Activated naive CD4-positive, alpha-beta T cell treated with anti-CD3 and anti-CD28 coated beads for 36 hours (primary cell): Measurements from ENCODE around the gene CIPC. TPM values are rescaled to one million over a fixed set of nuclear protein-coding genes. Genes with fewer than 3 reads are reported as not detected.

Experiments used
- CTCF ChIA-PET: fragments of 350-600 bp; sonication (Branson Sonifier 250); formaldehyde crosslinking; loops from one replicate; lab custom pipeline; 2021; ENCODE audit warnings: antibody characterized with exemption; lab: Charles Lee
- DNase-seq: peaks from one replicate; pipeline ENCODE4 v3.0.0-alpha.2; 2020
- H3K27ac Mint-ChIP-seq: one replicate; pipeline ENCODE4 v1.8.0; 2021; ENCODE audit warnings: mild to moderate bottlenecking, mixed read lengths
- H3K27me3 Mint-ChIP-seq: one replicate; pipeline ENCODE4 v1.8.0; 2021; ENCODE audit warnings: low read depth, mixed read lengths
- H3K36me3 Mint-ChIP-seq: one replicate; pipeline ENCODE4 v1.8.0; 2021; ENCODE audit warnings: low read depth, mixed read lengths
- H3K4me1 Mint-ChIP-seq: one replicate; pipeline ENCODE4 v1.8.0; 2021; ENCODE audit warnings: low read depth, mixed read lengths
- H3K4me3 Mint-ChIP-seq: one replicate; pipeline ENCODE4 v1.8.0; 2021; ENCODE audit warnings: mild to moderate bottlenecking, moderate library complexity, mixed read lengths
- H3K9me3 Mint-ChIP-seq: one replicate; pipeline ENCODE4 v1.8.0; 2021; ENCODE audit warnings: mixed read lengths
- intact Hi-C: fragments of 100-400 bp; cut with micrococcal nuclease; formaldehyde crosslinking; loops from one replicate; pipeline ENCODE4 v1.15.1; 2023
- total RNA-seq, 2 experiments: library from RNA; stranded (reverse); gene quantifications; one replicate each; pipeline ENCODE4 v1.2.3, GENCODE V29; 2021

The CIPC gene
- total RNA-seq, 2 experiments from 2014 or later = 5.6 to 6.1 TPM

DNA sequence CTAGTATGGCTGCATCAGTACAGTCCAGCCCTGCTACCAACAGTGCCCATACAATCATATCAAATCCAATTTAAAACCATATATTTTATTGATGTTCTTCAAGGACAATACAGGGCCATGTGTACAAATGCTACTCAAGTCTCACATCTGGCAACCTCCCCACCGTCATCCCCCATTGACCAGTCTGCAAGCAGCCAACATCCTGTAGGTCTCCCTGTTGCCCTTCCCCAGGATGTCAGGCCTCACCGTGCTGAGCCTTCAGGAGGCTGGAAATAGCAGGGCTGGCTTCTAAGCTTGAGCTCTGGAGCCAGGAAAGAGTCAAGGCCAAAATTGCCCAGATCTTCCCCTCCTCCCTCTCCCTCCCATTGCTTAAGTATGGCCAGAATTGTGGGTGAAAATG lies 33.1 kb downstream of the CIPC start:
- no peaks in the 10 kb centered on the region for H3K4me1 Mint-ChIP-seq
- no peak for DNase-seq
- intact Hi-C loops = loop anchor here (5.0 kb wide), 1 partner anchor 76 kb away; no protein-coding TSS in a partner anchor
- peaks cover 40% of the 10 kb centered on the region for H3K27me3 Mint-ChIP-seq
- no peaks in the 10 kb centered on the region for H3K9me3 Mint-ChIP-seq
- no peak overlapping the region for H3K27ac Mint-ChIP-seq
- no peaks in the 10 kb centered on the region for H3K36me3 Mint-ChIP-seq
- CTCF ChIA-PET = interaction anchor here (1.3 kb wide), 2 partner anchors 10 to 218 kb away, joined by 3 read pairs; partner anchors contain the start of gene ZDHHC22
- H3K4me3 Mint-ChIP-seq = no peak overlapping the region

DNA sequence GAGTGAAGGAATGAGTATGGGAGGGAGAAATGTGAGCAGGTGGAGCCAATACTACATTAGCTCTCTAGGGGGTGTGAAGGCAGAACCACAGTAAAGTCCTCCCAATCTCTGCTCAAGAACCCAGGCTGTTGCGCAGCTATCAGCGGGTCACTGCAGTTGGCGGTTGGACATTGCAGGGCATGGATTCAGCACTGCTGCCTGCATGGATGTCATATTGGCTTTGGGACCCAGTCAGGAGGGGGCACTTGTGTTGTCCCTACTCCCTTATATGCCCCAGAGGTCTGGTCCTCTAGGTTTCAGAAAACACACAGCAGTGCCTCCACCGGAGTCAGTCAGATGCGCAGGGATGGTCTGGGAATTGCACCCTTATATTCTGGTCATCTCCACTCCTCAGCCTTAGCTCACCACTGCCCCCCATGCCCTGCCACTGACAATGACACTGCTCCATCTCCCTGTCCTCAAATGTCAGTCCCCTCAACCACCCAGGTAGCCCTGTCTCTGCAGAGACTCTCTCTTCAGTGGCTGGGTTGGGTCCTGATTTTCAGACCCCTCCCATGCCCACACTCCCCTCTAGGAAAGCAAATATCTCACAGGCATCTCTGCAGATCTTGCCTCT lies 33.9 kb downstream of the CIPC start:
- Mint-ChIP-seq H3K27ac (no peak overlapping the region), H3K4me1 (no peaks in the 10 kb centered on the region), H3K27me3 (peaks cover 43% of the 10 kb centered on the region), H3K4me3 (no peak overlapping the region), H3K36me3 (no peaks in the 10 kb centered on the region), H3K9me3 (no peaks in the 10 kb centered on the region)
- DNase-seq = no peak
- intact Hi-C loops = loop anchor here (5.0 kb wide), 1 partner anchor 75 kb away; no protein-coding TSS in a partner anchor
- CTCF ChIA-PET = interaction anchor here (1.3 kb wide), 2 partner anchors 9 to 219 kb away, joined by 3 read pairs; partner anchors contain the start of gene ZDHHC22

DNA sequence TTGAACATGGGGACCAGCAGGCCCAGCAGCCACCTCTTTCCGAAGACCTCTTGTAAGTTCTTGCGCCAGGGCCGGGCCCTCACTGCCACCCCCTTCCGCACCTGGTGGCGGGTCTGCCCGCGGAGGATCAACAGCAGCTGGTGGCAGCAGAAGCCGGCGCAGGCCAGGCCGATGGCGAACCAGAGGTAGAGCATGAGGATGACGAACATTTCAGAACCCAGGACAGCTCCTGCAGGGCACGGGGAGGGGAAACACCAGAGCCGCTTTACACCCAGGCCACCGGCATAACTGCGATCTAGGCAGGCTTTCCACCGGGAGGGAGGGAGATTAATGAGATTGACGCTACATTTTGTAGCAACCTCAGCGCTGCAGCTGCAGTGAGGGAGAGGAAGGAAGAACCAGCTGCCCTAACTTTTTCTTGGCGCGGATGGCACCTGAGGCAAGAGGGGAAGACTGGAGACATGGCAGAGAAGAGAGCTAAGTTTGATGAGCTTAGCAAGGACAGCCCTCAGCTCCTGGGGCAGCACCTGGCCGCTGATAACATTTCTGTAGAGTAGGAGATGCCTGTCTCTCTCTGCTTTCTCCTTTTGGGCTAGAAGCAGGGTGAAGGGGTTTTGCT lies 35.8 kb downstream of the CIPC start:
- Mint-ChIP-seq H3K4me1 (no peaks in the 10 kb centered on the region), H3K36me3 (no peaks in the 10 kb centered on the region), H3K27ac (no peak overlapping the region), H3K27me3 (peaks cover 57% of the 10 kb centered on the region), H3K9me3 (no peaks in the 10 kb centered on the region), H3K4me3 (no peak overlapping the region)
- intact Hi-C loops = loop anchor here (5.0 kb wide), 1 partner anchor 73 kb away; no protein-coding TSS in a partner anchor
- peak; percentile 85 for DNase-seq
- CTCF ChIA-PET = interaction anchor here (0.9 to 5.6 kb wide), 8 partner anchors 9 to 258 kb away, joined by 3 to 35 read pairs (median 6); no protein-coding TSS in a partner anchor

DNA sequence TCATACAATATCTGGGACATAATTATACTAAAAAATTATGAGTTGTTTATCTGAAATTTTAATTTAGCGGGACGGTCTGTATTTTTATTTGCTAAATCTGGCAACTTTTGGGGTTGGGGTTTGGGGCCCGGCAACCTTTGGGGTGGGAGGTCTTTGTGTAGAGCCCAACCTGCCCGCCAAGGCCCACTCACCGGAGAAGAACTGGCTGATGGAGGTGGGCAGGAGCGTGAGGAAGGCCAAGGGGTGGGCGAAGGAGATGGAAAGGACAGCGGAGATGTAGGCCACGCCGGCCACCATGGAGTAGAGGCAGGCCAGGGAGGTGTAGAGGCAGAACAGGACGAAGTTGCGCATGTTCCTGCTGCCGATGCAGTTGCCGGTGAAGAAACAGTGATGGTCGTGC lies 41.0 kb downstream of the CIPC start:
- Mint-ChIP-seq H3K4me3 (no peak overlapping the region), H3K27me3 (peaks cover 70% of the 10 kb centered on the region), H3K9me3 (no peaks in the 10 kb centered on the region), H3K4me1 (peaks cover 20% of the 10 kb centered on the region), H3K36me3 (no peaks in the 10 kb centered on the region), H3K27ac (no peak overlapping the region)
- intact Hi-C loops = loop anchor here (1.0 kb wide), 1 partner anchor 177 kb away; no protein-coding TSS in a partner anchor
- DNase-seq = no peak
- CTCF ChIA-PET = no interaction called here

DNA sequence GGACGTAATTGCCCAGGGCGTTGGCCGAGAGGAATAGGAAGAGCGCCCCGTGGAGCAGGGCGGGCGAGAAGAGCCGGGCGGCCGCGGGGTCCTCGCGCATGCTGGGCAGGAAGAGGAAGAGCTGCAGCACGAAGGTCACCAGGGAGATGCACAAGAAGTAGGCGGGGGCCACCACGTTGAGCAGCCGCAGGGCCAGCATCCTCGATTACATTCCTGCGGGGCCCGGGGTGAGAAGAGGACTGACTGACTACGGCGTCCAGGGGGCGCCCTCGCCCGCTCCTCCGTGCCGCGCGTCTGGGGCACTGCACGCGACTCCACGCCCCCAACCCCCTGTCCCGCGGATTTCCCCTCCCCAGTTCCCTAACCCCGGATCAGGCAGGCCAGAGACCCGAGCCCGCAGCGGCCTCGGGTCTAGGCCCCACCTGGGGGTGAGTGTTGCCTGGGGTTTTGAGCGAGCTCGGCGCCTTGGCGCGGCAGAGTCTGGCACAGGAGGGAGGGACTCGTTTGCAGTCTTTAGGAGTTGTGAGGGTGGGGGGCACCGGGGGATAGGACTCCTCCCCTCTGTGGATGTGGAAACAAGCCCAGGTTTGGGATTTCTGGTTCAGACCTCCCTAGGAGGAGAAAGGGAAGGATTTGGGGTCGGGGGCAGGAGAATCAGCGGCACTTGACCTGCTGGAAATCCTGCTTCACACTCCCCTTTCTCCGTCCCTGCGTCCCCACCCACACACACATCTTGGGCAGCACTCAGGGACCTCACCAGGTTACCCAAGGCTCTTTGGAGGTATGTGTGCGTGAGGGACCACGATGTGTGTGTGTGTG lies 41.7 kb downstream of the CIPC start:
- no peaks in the 10 kb centered on the region for H3K36me3 Mint-ChIP-seq
- CTCF ChIA-PET = interaction anchor here (0.5 to 1.5 kb wide), 5 partner anchors 16 to 176 kb away, joined by 3 to 8 read pairs (median 3); no protein-coding TSS in a partner anchor
- H3K9me3 Mint-ChIP-seq = no peaks in the 10 kb centered on the region
- peaks cover 68% of the 10 kb centered on the region for H3K27me3 Mint-ChIP-seq
- H3K4me3 Mint-ChIP-seq = no peak overlapping the region
- intact Hi-C loops = loop anchor here (1.0 kb wide), 1 partner anchor 177 kb away; no protein-coding TSS in a partner anchor
- DNase-seq = peak; percentile 60
- H3K4me1 Mint-ChIP-seq = peaks cover 20% of the 10 kb centered on the region
- H3K27ac Mint-ChIP-seq = no peak overlapping the region

DNA sequence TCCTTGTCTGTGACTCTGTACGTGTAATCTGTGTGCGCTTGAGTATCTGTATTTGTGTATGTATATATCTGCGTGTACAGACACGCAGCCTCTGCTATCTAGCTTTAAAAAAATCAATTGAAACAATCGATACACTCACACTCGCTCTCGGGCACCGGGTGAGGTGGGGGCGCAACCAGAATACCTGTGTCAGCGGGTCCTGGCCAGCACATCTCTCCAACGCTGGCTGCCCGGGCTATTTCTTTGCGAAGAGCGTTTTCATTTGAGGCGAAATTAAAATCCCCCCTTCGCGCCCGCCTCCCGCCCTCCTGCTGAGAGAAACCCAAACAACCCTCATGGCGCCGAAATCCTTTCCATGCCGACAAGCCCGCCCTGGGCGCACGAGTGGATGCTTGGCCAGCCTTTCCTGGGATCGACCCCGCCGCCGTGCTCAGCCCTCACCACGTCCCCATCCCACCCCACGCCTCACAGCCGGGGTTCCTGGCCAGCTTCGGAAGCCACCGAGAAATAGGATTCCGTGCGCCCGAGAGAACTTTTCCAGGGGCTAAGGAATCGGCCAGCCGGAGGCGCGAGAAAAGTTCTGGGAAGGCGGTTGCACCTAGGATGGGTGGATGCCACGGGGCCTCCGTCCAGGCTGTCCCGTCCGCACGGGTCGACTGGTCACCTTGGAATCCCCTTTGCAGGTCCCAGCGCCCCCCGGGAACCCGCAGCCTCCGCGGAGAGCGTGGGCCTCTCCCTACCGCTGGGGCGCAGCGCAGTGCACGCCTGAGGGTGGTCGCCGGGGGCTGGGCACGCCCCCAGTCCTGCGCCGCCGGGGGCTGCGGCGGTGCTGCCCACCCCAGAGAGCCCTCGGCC lies 42.5 kb downstream of the CIPC start:
- no peaks in the 10 kb centered on the region for H3K9me3 Mint-ChIP-seq
- no peak for DNase-seq
- CTCF ChIA-PET = interaction anchor here (0.5 to 1.5 kb wide), 8 partner anchors 9 to 265 kb away, joined by 3 to 8 read pairs (median 3); no protein-coding TSS in a partner anchor
- peaks cover 20% of the 10 kb centered on the region for H3K4me1 Mint-ChIP-seq
- intact Hi-C loops = no loop called here
- H3K27ac Mint-ChIP-seq = no peak overlapping the region
- H3K4me3 Mint-ChIP-seq = no peak overlapping the region
- peaks cover 66% of the 10 kb centered on the region for H3K27me3 Mint-ChIP-seq
- H3K36me3 Mint-ChIP-seq = no peaks in the 10 kb centered on the region

DNA sequence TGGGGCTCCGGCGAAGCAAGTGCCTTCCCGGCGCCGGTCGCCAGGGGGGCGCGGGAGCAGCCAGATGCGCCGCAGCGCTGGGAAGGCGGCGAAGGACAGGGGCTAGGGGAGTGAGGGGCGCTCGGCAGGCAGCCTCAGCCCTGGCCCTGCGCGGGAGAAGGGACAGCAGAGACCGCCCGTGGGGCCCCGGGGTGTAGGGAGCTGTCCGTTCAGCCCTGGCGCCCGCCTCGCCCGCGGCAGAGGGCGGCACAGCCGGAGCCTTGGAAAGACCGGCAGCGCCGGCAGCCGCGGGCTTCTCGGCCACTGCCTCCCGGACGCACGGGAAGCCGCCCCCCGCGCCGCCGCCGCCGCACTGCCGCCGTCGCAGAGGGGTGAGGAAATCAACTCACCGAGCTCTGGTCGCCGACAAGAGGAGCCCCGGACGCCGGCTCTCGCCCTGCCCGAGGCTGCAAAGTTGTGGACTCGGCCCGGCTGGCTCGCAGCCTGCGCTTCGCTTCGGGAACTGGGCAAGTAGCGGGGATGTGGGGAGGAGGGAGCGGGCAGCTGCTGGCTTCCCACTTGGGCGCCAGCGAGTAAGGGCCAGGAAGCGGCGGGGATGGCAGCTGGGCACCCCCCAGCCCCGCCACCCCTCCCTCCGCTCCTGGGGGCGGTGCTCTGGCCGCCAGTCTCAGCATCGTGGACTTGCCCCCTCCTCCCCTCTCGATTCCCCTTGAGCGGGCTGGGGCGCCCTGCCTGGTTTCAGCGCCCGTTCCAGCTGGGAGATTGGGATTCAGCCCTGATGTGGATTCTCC lies 43.4 kb downstream of the CIPC start, which contains the start of gene ZDHHC22:
Gene ZDHHC22, minus strand, starts transcription at position 578 of the 791 bp plus-strand sequence. CDS start 2,053 bp downstream, outside the sequence.
- peaks cover 73% of the 10 kb centered on the region for H3K27me3 Mint-ChIP-seq

DNA sequence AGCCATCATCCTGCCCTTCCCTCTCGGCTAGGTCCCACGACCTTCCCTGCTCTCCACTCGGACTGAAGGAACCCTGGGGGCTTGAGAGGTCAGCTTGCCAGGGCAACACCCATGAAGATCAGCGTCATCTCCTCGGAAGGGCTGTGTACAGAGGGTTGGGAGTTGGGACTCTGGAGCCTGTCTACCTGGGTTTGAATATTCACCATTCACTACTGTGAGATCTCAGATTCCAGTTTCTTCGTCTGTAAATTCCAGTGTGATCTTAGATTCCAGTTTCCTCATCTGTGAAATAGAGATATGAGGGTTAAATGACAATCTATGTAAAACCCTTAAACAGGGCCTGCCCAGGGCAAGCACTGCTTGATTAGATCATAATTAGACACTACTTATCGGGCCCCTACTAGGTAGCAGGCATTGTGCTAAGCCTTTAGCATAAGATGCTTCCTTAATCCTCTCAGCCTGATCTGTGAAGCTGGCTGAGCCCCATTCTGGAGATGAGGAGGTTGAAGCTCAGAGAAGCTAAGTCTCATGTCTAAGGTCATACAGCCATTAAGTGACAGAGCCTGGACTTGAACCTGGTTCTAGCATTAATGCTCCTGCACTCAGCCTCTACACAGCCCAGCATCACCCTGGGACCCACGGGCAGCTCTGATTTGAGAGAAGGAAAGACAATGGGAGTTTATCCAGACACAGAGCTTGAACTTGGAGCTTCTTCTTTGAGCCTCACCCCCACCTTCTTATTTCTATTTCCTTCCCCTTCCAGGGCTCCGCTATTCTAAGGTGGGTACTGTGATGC lies 44.1 kb downstream of the CIPC start:
- H3K27me3 Mint-ChIP-seq = peaks cover 76% of the 10 kb centered on the region
- no peak overlapping the region for H3K27ac Mint-ChIP-seq
- H3K36me3 Mint-ChIP-seq = no peaks in the 10 kb centered on the region
- H3K4me1 Mint-ChIP-seq = peaks cover 20% of the 10 kb centered on the region
- H3K4me3 Mint-ChIP-seq = no peak overlapping the region
- H3K9me3 Mint-ChIP-seq = no peaks in the 10 kb centered on the region
- CTCF ChIA-PET = interaction anchor here (0.6 to 2.9 kb wide), 6 partner anchors 8 to 173 kb away, joined by 3 to 17 read pairs (median 7); no protein-coding TSS in a partner anchor
- intact Hi-C loops = no loop called here
- no peak for DNase-seq

More for the DNA sequence above, 43.4 kb downstream of the CIPC start, which contains the start of gene ZDHHC22:
- Mint-ChIP-seq H3K4me1 (peaks cover 20% of the 10 kb centered on the region), H3K36me3 (no peaks in the 10 kb centered on the region), H3K9me3 (no peaks in the 10 kb centered on the region), H3K27ac (no peak within 1 kb of the TSS), H3K4me3 (no peak within 1 kb of the TSS)
- no peak for DNase-seq
- CTCF ChIA-PET = interaction anchor here (0.6 to 2.9 kb wide), 5 partner anchors 10 to 266 kb away, joined by 3 to 10 read pairs (median 3); no protein-coding TSS in a partner anchor
- intact Hi-C loops = no loop called here

DNA sequence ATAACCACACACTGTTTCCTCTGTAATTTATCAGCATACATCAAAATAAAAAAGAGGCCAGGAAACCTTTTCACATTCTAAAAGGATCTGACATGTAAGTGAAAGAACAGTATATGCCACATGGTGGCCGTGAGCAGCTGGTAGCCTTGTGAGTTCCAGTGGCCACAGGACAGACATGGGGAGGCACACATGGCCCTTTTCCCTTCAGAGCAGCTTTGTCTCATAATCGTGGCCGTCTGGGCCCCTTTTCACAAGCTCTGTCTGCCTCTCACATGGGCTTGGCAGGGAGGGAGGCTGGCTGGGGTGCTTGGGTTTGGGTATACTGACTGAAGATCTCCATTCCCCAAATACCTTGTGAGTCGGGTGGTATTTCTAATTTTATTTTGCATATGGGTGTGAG lies 45.0 kb downstream of the CIPC start:
- Mint-ChIP-seq H3K36me3 (no peaks in the 10 kb centered on the region), H3K9me3 (no peaks in the 10 kb centered on the region), H3K27ac (no peak overlapping the region), H3K4me1 (peaks cover 20% of the 10 kb centered on the region), H3K27me3 (peaks cover 73% of the 10 kb centered on the region), H3K4me3 (no peak overlapping the region)
- intact Hi-C loops = no loop called here
- no peak for DNase-seq
- CTCF ChIA-PET = interaction anchor here (0.8 to 2.9 kb wide), 5 partner anchors 8 to 173 kb away, joined by 3 to 17 read pairs (median 10); no protein-coding TSS in a partner anchor
